A549 (cell line): ENCODE data around the gene MSMP. TPM values are rescaled to one million over a fixed set of nuclear protein-coding genes. Genes with fewer than 3 reads are reported as not detected.

Experiments used
- ATAC-seq, 2 experiments: fragments of 200-7000 bp in 1 of 2; fragments of >200 bp in 1 of 2; cut with Nextera tagmentation in 1 of 2; cut with Tn5 transposase in 1 of 2; 3 replicates each; pipeline versions ENCODE4 v1.8.0 to v1.9.1; 2018 to 2020; ENCODE audit warnings: mild to moderate bottlenecking in 1 of 2, moderate library complexity in 1 of 2
- CTCF ChIA-PET: fragments of 300-600 bp; sonication (Branson Sonifier 250); formaldehyde crosslinking; extraction: SDS; loops from one replicate; lab custom pipeline; 2021; ENCODE audit warnings: antibody characterized with exemption, inconsistent platforms; lab: Yijun Ruan, JAX
- POLR2A ChIA-PET: fragments of 350-600 bp; formaldehyde crosslinking; extraction: SDS; loops from one replicate; lab custom pipeline; 2021; ENCODE audit warnings: antibody characterized with exemption, inconsistent platforms; lab: Yijun Ruan, JAX
- DNase-seq, 2 experiments: peaks; one replicate each; pipeline versions ENCODE4 v3.0.0 to v3.0.0-alpha.2; 2011 to 2016; ENCODE audit warnings: low read depth in 1 of 2, low spot score in 1 of 2
- FAIRE-seq: peaks from 2 replicates; lab custom pipeline; 2011; peaks lifted over from hg19 to GRCh38; lab: Jason Lieb, UNC
- H3K27ac ChIP-seq, 2 experiments: fragments of >200 bp; sonication (Bioruptor Twin); formaldehyde crosslinking; 3 replicates each; pipeline ENCODE4 v1.5.1; 2016 to 2017
- H3K4me1 ChIP-seq: fragments of >200 bp; sonication (Bioruptor Twin); formaldehyde crosslinking; 3 replicates; pipeline ENCODE4 v1.6.1; 2016
- H3K4me2 ChIP-seq: fragments of >200 bp; sonication (Bioruptor Twin); formaldehyde crosslinking; 3 replicates; pipeline ENCODE4 v1.6.1; 2016
- H3K4me3 ChIP-seq: fragments of >200 bp; sonication (Bioruptor Twin); formaldehyde crosslinking; 3 replicates; pipeline ENCODE4 v1.5.1; 2016
- H3K9me3 ChIP-seq: fragments of >200 bp; sonication (Bioruptor Twin); formaldehyde crosslinking; 3 replicates; pipeline ENCODE4 v1.6.1; 2016
- BHLHE40 ChIP-seq: IDR thresholded peaks from 2 replicates; pipeline ENCODE4 v1.6.1; 2012; ENCODE audit warnings: low read depth, low read length, inconsistent platforms
- CTCF ChIP-seq: fragments of >200 bp; sonication (Bioruptor Twin); formaldehyde crosslinking; IDR thresholded peaks from 3 replicates; pipeline ENCODE4 v1.5.1; 2016
- ELK1 ChIP-seq: fragments of 150-350 bp; IDR thresholded peaks from 2 replicates; pipeline ENCODE4 v1.6.1; 2014; ENCODE audit warnings: low read depth, mild to moderate bottlenecking, low read length
- EP300 ChIP-seq, 2 experiments: fragments of >200 bp; sonication (Bioruptor Twin); formaldehyde crosslinking; IDR thresholded peaks; 2 replicates in 1 of 2; 3 replicates in 1 of 2; pipeline ENCODE4 v1.6.1; 2016 to 2017
- FOSB ChIP-seq: fragments of 250-450 bp; sonication (Bioruptor Pico); IDR thresholded peaks from 2 replicates; pipeline ENCODE4 v1.5.0; 2020; ENCODE audit warnings: mild to moderate bottlenecking, moderate library complexity
- FOXS1 ChIP-seq: fragments of 250-450 bp; sonication (Bioruptor Pico); IDR thresholded peaks from 2 replicates; pipeline ENCODE4 v1.5.0; 2020; ENCODE audit warnings: mild to moderate bottlenecking, moderate library complexity
- HDAC2 ChIP-seq: fragments of 200-600 bp; sonication (generic); IDR thresholded peaks from 2 replicates; pipeline ENCODE4 v1.6.1; 2016
- JUN ChIP-seq, 2 experiments: fragments of >200 bp; sonication (Bioruptor Twin); formaldehyde crosslinking; IDR thresholded peaks; 2 replicates in 1 of 2; 3 replicates in 1 of 2; pipeline ENCODE4 v1.6.1; 2016 to 2017
- KDM1A ChIP-seq: fragments of 200-600 bp; sonication (generic); IDR thresholded peaks from 2 replicates; pipeline ENCODE4 v1.6.1; 2016; ENCODE audit warnings: low read depth, mild to moderate bottlenecking
- KDM5A ChIP-seq: fragments of 200-600 bp; sonication (generic); IDR thresholded peaks from 2 replicates; pipeline ENCODE4 v1.6.1; 2016; ENCODE audit warnings: antibody characterized with exemption, mild to moderate bottlenecking
- NR3C1 ChIP-seq: fragments of >200 bp; sonication (Bioruptor Twin); formaldehyde crosslinking; IDR thresholded peaks from 3 replicates; pipeline ENCODE4 v1.6.1; 2017
- PHF8 ChIP-seq: fragments of 200-600 bp; sonication (generic); IDR thresholded peaks from 2 replicates; pipeline ENCODE4 v1.6.1; 2016; ENCODE audit warnings: low read depth, mild to moderate bottlenecking, antibody characterized with exemption, moderate library complexity, borderline replicate concordance
- POLR2AphosphoS2 ChIP-seq: conservative IDR thresholded peaks from 2 replicates; pipeline ENCODE4 v1.6.1; 2012; ENCODE audit warnings: low read length, improper control_type of control experiment, inconsistent platforms
- RAD21 ChIP-seq, 2 experiments: fragments of >200 bp in 1 of 2; sonication (Bioruptor Twin) in 1 of 2; formaldehyde crosslinking in 1 of 2; IDR thresholded peaks in 1 of 2; conservative IDR thresholded peaks in 1 of 2; 2 replicates in 1 of 2; 3 replicates in 1 of 2; pipeline ENCODE4 v1.6.1; 2012 to 2018; ENCODE audit warnings: inconsistent platforms in 1 of 2
- RNF2 ChIP-seq: fragments of 200-600 bp; sonication (generic); IDR thresholded peaks from 2 replicates; pipeline ENCODE4 v1.6.1; 2016; ENCODE audit warnings: low read depth, mild to moderate bottlenecking, antibody characterized with exemption, moderate library complexity, borderline replicate concordance
- SMC3 ChIP-seq: fragments of >200 bp; sonication (Bioruptor Twin); formaldehyde crosslinking; IDR thresholded peaks from 3 replicates; pipeline ENCODE4 v1.6.1; 2018; ENCODE audit warnings: inconsistent platforms
- ZC3H11A ChIP-seq: fragments of 450-650 bp; IDR thresholded peaks from 2 replicates; pipeline ENCODE4 v1.6.1; 2014; ENCODE audit warnings: antibody characterized with exemption, mild to moderate bottlenecking
- ZNF302 ChIP-seq: fragments of 250-450 bp; sonication (Bioruptor Pico); IDR thresholded peaks from 2 replicates; pipeline ENCODE4 v1.9.0; 2021; ENCODE audit warnings: inconsistent platforms, mild to moderate bottlenecking, moderate library complexity
- ZSCAN20 ChIP-seq: fragments of 250-450 bp; sonication (Bioruptor Pico); IDR thresholded peaks from 2 replicates; pipeline ENCODE4 v1.8.0; 2022; ENCODE audit warnings: mild to moderate bottlenecking, moderate library complexity
- WGBS: methylation state at CpG from one replicate; pipeline ENCODE4 v1.1.6; 2017; ENCODE audit errors: missing lambda C conversion rate; 5-methylcytosine and 5-hydroxymethylcytosine counted together
- polyA plus RNA-seq, 4 experiments: library from polyadenylated mRNA; depleted of rRNA in 3 of 4; stranded (reverse); fragments of >200 nt; fragmentation: RNase III in 1 of 4; extraction: RNeasy Plus Mini Kit Qiagen cat#74134 plus additional on column Dnase treatment in 1 of 4; gene quantifications; 2 replicates in 3 of 4; 3 replicates in 1 of 4; pipeline ENCODE4 v1.2.3, GENCODE V29; 2011 to 2017
- TF ChIP-seq, protein P1 (sequence below): fragments of 200-600 bp; sonication (generic); IDR thresholded peaks from 2 replicates; pipeline ENCODE4 v1.6.1; 2016; ENCODE audit warnings: antibody characterized with exemption, mild to moderate bottlenecking, moderate library complexity
- TF ChIP-seq, protein P2 (sequence below): IDR thresholded peaks from 2 replicates; pipeline ENCODE4 v1.6.1; 2012; ENCODE audit warnings: low read depth, borderline replicate concordance

The MSMP gene
- polyA plus RNA-seq, 2 of the 4 experiments (the other 2 are of a cell fraction), result not detected

- Histone ChIP-seq H3K4me3 (no peak overlapping the region), H3K27ac (no peak overlapping the region), H3K4me1 (peaks cover 3% of the 10 kb centered on the region; the same call in 1 of the 3 replicates), H3K9me3 (no peaks in the 10 kb centered on the region), H3K4me2 (no peak overlapping the region)
- POLR2A ChIA-PET, result interaction anchor here (0.7 kb wide), 1 partner anchor 8 kb away, joined by 4 read pairs; no protein-coding TSS in a partner anchor
- FAIRE-seq (no peak), DNase-seq (no peak), ATAC-seq (no peak)
- TF ChIP-seq ZSCAN20 (CRISPR knock-in tag) (no peak), JUN (IDR thresholded peaks at IDR 0.05) (0 out of 5 replicates have a peak, but pooled peaks of 1 of the 2 experiments have one; percentile 21), NR3C1 (no peak)
- CTCF ChIA-PET, result interaction anchor here (1.5 to 13.6 kb wide), 6 partner anchors 6 to 82 kb away, joined by 4 to 116 read pairs (median 42); partner anchors contain the start of genes CCDC107, CREB3, GBA2 and MSMP
- WGBS, result 93% methylated on average over 6 of the region's 6 CpGs
Measured at GRCh38 chr9:35740243-35740642, 13.8 kb downstream of the MSMP start.

- no peak for TF ChIP-seq PHF8
- TF ChIP-seq, all 56 proteins: peak for 0
- ATAC-seq (no peak), FAIRE-seq (no peak), DNase-seq (no peak)
- H3K4me3 ChIP-seq, result no peak overlapping the region
- peaks cover 8% of the 10 kb centered on the region for H3K4me1 ChIP-seq
- ChIA-PET POLR2A (interaction anchor here (0.6 to 1.1 kb wide), 2 partner anchors 10 to 11 kb away, joined by 3 to 5 read pairs; partner anchors contain the start of genes GBA2 and RGP1), CTCF (interaction anchor here (0.6 to 19.8 kb wide), 10 partner anchors 8 to 126 kb away, joined by 3 to 243 read pairs (median 16); partner anchors contain the start of genes ARHGEF39, CCDC107, CREB3 and GBA2)
- WGBS, result 88% methylated on average over 7 of the region's 7 CpGs
- H3K9me3 ChIP-seq, result no peaks in the 10 kb centered on the region
- H3K4me2 ChIP-seq, result no peak overlapping the region
- H3K27ac ChIP-seq, result no peak overlapping the region
Measured at GRCh38 chr9:35738924-35739323, 15.2 kb downstream of the MSMP start.

GRCh38 chr9:35738186-35738585 is 15.9 kb downstream of the MSMP start:
- FAIRE-seq, result no peak
- Histone ChIP-seq H3K9me3 (no peaks in the 10 kb centered on the region), H3K4me2 (no peak overlapping the region), H3K4me1 (peaks cover 16% of the 10 kb centered on the region), H3K27ac (no peak overlapping the region), H3K4me3 (no peak overlapping the region)
- POLR2A ChIA-PET, result interaction anchor here (1.6 kb wide), 1 partner anchor 10 kb away, joined by 5 read pairs; the partner anchor contains the start of genes GBA2 and RGP1
- ATAC-seq, result no peak
- CTCF ChIA-PET, result interaction anchor here (0.7 to 19.8 kb wide), 12 partner anchors 8 to 173 kb away, joined by 3 to 243 read pairs (median 6); partner anchors contain the start of genes ARHGEF39, CCDC107, CREB3 and GBA2
- 73% methylated on average over 4 of the region's 4 CpGs for WGBS
- TF ChIP-seq SMC3 (no peak), PHF8 (no peak), RAD21 (conservative IDR thresholded peaks at IDR 0.05 in 1 of 2, IDR thresholded peaks at IDR 0.05 in 1 of 2) (no peak), ZNF302 (CRISPR knock-in tag) (no peak), KDM1A (no peak), KDM5A (no peak), FOSB (CRISPR knock-in tag) (no peak), RNF2 (no peak), ZSCAN20 (CRISPR knock-in tag) (no peak), ZC3H11A (no peak), ELK1 (no peak), FOXS1 (CRISPR knock-in tag) (no peak), POLR2AphosphoS2 (no peak), EP300 (IDR thresholded peaks at IDR 0.05) (no peak), BHLHE40 (no peak), HDAC2 (no peak), CTCF (no peak)
- TF ChIP-seq, protein P1, sequence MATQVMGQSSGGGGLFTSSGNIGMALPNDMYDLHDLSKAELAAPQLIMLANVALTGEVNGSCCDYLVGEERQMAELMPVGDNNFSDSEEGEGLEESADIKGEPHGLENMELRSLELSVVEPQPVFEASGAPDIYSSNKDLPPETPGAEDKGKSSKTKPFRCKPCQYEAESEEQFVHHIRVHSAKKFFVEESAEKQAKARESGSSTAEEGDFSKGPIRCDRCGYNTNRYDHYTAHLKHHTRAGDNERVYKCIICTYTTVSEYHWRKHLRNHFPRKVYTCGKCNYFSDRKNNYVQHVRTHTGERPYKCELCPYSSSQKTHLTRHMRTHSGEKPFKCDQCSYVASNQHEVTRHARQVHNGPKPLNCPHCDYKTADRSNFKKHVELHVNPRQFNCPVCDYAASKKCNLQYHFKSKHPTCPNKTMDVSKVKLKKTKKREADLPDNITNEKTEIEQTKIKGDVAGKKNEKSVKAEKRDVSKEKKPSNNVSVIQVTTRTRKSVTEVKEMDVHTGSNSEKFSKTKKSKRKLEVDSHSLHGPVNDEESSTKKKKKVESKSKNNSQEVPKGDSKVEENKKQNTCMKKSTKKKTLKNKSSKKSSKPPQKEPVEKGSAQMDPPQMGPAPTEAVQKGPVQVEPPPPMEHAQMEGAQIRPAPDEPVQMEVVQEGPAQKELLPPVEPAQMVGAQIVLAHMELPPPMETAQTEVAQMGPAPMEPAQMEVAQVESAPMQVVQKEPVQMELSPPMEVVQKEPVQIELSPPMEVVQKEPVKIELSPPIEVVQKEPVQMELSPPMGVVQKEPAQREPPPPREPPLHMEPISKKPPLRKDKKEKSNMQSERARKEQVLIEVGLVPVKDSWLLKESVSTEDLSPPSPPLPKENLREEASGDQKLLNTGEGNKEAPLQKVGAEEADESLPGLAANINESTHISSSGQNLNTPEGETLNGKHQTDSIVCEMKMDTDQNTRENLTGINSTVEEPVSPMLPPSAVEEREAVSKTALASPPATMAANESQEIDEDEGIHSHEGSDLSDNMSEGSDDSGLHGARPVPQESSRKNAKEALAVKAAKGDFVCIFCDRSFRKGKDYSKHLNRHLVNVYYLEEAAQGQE, result no peak
- TF ChIP-seq, protein P2, sequence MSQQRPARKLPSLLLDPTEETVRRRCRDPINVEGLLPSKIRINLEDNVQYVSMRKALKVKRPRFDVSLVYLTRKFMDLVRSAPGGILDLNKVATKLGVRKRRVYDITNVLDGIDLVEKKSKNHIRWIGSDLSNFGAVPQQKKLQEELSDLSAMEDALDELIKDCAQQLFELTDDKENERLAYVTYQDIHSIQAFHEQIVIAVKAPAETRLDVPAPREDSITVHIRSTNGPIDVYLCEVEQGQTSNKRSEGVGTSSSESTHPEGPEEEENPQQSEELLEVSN, result no peak
- DNase-seq, result no peak
